HG02885 (cell line): ENCODE results near the gene HABP4.
"Not testable (repeated sequence)": the region's sequence is repeated elsewhere in the genome, so short reads cannot be mapped to it uniquely, and the experiment has no call there.

ENCODE experiments used
- ATAC-seq: cut with Tn5 transposase; IDR thresholded peaks from one replicate; pipeline ENCODE4 v1.9.1; 2021; ENCODE audit warnings: mild to moderate bottlenecking; ENCODE audit not compliant: unreplicated experiment, poor library complexity

HABP4 gene

DNA sequence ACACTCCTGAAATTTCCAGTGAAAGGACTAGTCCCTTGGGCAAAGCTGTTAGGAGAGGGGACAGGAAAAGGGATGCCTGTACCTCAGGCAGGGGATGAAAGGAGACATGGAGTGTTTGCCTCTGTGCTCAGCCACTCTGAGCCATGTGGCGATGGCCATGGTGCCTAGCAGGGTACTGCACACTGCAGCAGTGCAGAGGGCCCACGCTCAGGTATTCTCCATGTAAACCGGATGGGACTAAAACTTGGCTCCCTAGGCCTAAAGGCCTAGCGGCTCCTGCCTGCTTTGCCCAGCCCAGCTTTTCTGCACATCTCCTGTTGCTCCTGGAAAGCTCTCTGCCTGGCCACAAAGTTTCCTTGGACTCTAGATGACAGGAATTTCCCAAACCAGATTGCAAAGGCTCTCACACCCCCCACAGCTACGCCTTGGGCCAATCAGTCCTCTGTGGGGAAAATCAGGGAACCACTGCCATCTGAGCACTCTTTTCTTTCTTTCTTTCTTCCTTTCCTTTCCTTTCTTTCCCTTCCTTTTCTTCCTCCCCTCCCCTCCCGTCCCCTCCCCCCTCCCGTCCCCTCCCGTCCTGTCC is 44.3 kb downstream of the HABP4 start:
- ATAC-seq: no peak

DNA sequence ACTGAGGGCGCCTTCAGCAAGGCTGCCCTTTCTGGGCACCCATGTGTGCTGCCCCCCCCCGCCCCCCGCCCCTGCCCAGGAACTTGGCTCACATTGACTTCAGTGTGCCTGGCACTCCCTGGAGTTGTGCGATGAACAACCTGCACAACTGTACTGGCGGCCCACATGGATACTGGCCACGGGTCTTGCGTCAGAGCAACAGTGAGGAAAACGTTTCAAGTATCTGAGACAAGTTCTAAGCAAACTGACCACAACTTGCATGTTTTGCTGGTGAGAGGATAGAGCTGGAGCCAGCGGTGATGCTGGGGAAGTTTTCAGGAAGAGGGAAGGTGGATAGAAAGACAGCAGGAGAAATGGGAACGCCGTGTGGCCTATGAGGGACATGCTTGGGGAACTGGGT is 45.4 kb downstream of the HABP4 start:
- no peak for ATAC-seq

GRCh38 chr9:96496368-96497116 is 46.6 kb downstream of the HABP4 start:
- no peak for ATAC-seq

DNA sequence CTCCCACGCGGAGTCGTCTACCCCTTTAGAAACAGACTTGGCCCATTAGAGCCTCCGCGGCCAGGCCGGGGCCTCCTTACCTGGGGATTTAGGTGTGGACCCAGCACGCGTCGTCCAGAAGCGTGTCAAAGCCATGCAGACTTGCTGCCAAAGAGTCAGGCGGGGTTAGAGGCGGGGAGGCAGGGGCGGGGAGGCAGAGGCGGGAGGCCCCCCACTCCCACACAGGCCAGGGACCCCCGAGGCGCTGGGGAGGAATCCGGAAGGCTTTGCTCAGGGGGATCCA is 47.1 kb downstream of the HABP4 start:
- no peak for ATAC-seq

DNA sequence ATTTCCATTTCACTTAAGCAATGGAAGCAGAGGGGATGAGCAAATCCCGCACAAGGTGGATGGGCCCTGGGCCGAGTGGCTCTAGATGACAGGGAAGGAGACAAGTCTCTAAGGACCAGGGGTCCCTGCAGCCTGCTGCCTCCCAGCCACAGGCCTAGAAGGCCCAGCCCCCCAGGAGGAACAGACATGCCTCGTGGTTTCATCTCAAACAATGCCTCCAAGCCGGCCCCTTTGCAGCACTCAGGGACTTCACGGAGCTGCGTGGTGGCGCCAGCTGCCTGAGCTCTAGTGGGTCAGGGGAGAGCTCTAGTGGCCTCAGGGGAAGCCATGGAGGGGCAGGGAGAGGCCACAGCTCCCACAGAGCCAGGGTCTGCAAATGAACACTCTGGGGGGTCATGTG is 48.8 kb downstream of the HABP4 start:
- no peak for ATAC-seq

DNA sequence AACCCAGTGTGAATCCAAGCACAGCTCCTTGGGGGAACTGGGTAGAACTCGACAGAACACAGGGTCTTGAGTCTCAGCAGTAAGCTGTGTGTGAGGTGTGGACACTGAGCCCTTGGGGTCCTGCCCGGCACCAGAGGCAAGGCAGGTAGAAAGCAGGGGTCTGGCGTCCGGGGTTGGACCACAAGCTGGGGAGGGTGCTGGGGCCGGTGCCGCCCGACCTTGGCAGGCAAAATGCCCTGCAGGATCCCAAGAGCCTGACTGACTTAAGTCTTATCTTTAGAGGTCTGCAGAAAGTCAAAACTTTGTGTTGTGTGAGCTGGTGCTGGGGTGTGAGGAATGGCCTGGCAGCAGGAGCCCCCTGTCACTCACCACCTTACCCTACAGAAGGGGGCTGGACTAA is 49.3 kb downstream of the HABP4 start:
- ATAC-seq: no peak

GRCh38 chr9:96500696-96501632 is 51.0 kb downstream of the HABP4 start:
- no peak for ATAC-seq

DNA sequence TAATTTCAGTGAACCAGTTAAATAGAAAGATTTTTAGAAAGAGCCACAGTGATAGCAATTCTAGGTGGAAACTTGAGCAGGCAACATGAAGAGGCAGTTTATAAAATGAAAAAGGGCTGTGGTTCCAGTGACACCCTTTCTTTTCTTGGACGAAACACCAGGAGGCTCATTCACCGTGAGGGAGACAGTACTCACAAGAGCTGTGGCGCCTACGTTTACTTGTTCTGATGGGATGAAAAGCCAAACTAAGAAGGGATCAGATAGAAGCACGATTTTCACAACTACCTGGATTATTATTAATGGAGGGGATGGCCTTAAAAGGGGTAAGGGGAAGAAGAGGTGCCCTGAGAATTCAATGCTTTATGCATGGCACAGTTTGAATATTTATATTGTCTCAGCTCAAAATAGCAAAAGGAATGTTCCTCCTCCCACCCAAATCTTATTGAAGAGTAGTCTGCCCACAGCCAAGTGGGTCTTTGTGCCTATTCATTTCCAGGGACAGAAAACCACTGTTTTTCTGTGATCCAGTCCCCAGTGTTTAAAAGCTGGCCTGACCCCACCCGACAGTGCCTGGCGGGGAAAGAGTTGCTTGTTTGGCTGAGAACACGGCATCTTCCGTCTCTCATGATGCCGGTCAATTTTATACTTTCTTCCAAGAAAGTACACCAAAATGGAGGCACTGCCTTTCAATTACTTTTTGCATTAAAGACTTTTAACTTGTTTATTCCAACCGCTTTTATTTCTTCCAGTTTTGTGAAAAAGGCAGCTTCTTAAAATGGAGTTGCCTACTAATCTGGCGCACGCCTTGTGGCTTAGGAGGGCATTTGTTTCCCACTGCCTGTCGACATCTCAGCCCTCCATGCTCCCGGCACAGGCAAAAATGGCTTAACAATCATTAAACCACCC is 51.9 kb downstream of the HABP4 start:
- no peak for ATAC-seq

DNA sequence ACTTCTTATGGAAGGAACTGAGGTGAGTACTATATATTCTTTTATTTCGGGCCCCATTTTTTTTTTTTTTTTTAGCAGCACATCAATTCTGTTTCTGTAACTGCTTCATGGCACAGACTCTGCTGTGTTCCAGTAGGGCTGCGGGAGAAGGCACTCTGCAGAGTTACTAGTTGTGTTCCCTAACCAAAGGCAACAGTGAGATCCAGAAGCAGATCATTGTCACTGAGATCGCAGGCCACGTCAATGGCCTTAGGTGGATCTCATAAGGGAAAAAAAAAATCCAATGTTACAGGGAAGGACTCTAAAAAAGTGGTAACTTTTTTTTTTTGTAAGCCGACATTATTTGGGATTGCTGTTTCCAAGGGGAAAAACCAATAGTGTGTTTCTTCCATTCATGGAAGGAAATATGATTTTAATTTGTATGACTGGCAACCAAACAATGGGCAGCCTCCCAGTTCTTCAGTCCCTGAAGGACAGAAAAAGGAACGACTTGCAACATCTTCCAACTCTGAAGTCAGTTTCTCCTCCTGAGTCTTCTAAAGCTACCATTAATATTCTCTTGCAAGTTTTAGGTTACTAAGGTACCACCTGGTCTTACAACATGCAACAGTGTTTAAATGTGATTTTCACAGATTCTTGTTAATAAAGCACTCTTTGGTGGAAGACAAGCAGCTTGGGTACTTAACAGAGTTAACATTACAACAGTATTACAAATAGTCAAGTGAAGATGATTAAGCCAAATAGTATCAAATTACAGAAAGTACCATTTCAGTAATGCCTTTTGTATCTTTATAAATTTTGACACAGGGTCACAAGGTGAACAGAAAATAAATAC is 52.8 kb downstream of the HABP4 start:
- no peak for ATAC-seq

- ATAC-seq: not testable (repeated sequence)
Observed at GRCh38 chr9:96503374-96503748, 53.4 kb downstream of the HABP4 start.

- ATAC-seq: no peak
Observed at GRCh38 chr9:96503918-96504317, 53.9 kb downstream of the HABP4 start.

GRCh38 chr9:96505316-96505991 is 55.5 kb downstream of the HABP4 start:
- no peak for ATAC-seq

GRCh38 chr9:96508227-96508940 is 58.4 kb downstream of the HABP4 start:
- no peak for ATAC-seq

- no peak for ATAC-seq
Observed at GRCh38 chr9:96509026-96509425, 59.1 kb downstream of the HABP4 start.

DNA sequence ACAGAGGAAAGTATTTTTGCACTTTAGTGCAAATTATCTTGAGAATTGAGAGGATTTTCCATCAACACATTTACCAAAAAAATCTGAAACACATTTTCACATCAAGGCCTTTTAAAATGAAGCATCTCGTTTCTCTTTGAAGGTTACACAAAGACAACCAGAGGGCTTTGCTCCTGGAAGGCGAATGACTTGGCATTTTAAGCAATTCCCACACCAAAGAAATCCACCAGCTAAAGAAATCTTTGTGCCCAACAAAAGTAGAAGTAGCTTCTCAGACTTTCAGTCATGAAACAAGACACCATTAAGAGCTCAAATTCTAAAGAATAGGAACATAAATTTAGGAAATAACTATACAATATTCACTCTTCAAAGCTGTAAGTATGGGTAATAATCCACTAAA is 59.9 kb downstream of the HABP4 start:
- ATAC-seq: no peak

- ATAC-seq: no peak
Observed at GRCh38 chr9:96510258-96510657, 60.3 kb downstream of the HABP4 start.

- no peak for ATAC-seq
Observed at GRCh38 chr9:96512240-96512639, 62.3 kb downstream of the HABP4 start.

DNA sequence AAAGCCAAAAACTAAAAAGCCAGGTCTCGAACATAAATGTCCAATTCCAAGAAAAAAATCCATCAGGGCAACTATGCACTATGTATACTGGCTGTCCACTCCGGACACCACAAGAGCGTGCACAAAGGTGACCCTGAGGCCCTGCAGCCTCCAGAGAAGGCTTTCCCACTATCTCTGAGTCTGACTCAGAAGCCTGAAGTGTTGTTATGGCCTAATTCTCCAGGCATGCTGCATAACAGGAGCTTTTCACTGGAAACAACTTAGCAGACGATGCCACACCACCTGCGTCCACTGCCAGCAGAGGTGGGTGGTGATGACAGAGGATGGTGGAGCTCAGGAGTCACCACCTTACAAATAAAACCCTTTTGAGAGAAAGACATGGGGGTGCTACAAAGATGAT is 63.7 kb downstream of the HABP4 start:
- no peak for ATAC-seq
